Chondrocyte (in vitro differentiated cells): ENCODE results near the gene PARK7. TPM values are rescaled to one million over a fixed set of nuclear protein-coding genes. Genes with fewer than 3 reads are reported as not detected.
A peak's percentile ranks its signal among the peaks of the same experiment; 100 is the strongest.
"Not testable (repeated sequence)": the region's sequence is repeated elsewhere in the genome, so short reads cannot be mapped to it uniquely, and the experiment has no call there.

ENCODE experiments used
- DNase-seq: peaks from one replicate; pipeline ENCODE4 v3.0.0; 2021; ENCODE audit warnings: mixed read lengths, low spot score
- H3K27ac Mint-ChIP-seq: one replicate; pipeline ENCODE4 v1.8.0; 2021; ENCODE audit warnings: mild to moderate bottlenecking, moderate library complexity, mixed read lengths; ENCODE audit not compliant: unreplicated experiment
- H3K27me3 Mint-ChIP-seq: 2 replicates; pipeline ENCODE4 v1.8.0; 2021; ENCODE audit warnings: low read depth, mixed read lengths
- H3K36me3 Mint-ChIP-seq: 2 replicates; pipeline ENCODE4 v1.8.0; 2021; ENCODE audit warnings: low read depth, mixed read lengths
- H3K4me1 Mint-ChIP-seq: 2 replicates; pipeline ENCODE4 v1.8.0; 2021; ENCODE audit warnings: low read depth, mild to moderate bottlenecking, mixed read lengths
- H3K4me3 Mint-ChIP-seq: one replicate; pipeline ENCODE4 v1.8.0; 2021; ENCODE audit warnings: mild to moderate bottlenecking, moderate library complexity, mixed read lengths; ENCODE audit not compliant: unreplicated experiment
- H3K9me3 Mint-ChIP-seq: 2 replicates; pipeline ENCODE4 v1.8.0; 2021; ENCODE audit warnings: low read depth, mixed read lengths
- long read RNA-seq: library from polyadenylated mRNA; stranded (forward); transcript quantifications from one replicate; pipeline ENCODE4 v2.0.0, GENCODE V29; 2021
- total RNA-seq: library from RNA; stranded (reverse); gene quantifications from 3 replicates; pipeline ENCODE4 v1.2.1, GENCODE V29; 2021
- TF ChIP-seq, protein P1 (sequence below): fragments of 200-600 bp; sonication (generic); IDR thresholded peaks from 2 replicates; pipeline ENCODE4 v1.5.0; 2021; ENCODE audit warnings: antibody characterized with exemption, mild to moderate bottlenecking, moderate library complexity

The PARK7 gene
- total RNA-seq = 250 to 288 TPM (median 254 TPM) in 3 replicates
- long read RNA-seq, transcript PARK7-209 (7 exons, 1,088 nt) = major isoform, 145 of 244 reads
- long read RNA-seq, transcript PARK7-201 (7 exons, 949 nt) = minor isoform, 80 of 244 reads
- long read RNA-seq, partial matches to known transcripts = 12 of 244 reads
- long read RNA-seq, other reads (novel, unspliced or antisense) = 5 of 244 reads

DNA sequence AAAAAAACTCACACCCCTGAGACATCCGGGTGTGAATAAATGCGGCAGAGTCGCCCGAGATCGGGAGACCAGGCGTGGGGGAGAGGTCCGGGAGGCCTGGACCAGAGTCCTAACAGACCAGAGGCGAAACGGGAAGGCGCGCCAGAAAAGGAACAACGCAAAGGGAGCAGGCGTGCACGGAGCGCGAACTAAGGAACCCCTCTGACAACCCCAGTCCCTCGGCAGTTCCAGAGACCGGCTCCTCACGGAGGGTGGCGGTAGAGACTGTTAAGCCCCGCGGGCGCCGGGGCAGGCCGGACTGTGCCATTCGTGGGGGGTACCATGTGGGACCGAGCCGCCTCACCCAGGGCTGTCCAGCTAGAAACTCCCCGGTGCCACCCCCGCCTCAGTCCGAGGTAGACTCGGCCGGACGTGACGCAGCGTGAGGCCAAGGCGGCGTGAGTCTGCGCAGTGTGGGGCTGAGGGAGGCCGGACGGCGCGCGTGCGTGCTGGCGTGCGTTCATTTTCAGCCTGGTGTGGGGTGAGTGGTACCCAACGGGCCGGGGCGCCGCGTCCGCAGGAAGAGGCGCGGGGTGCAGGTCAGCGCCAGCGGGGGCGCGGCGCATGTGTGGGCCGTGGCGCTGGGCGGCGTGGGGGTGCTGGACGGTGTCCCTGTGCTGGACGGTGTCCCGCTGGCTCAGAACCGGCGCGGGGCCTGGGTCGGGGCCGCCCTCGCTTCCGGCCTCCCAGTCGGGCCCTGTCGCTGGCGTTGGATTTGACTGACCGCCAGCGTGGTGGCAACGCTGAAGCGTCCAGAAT lies at the start of gene PARK7:
TSS of gene PARK7 (plus strand) at position 496 of the 798 bp plus-strand sequence. CDS start 1,075 bp downstream, outside the sequence.
- Mint-ChIP-seq H3K4me3 (peak within 1 kb of the TSS; percentile 95), H3K9me3 (no peaks in the 10 kb centered on the region), H3K4me1 (peaks cover 50% of the 10 kb centered on the region)

DNA sequence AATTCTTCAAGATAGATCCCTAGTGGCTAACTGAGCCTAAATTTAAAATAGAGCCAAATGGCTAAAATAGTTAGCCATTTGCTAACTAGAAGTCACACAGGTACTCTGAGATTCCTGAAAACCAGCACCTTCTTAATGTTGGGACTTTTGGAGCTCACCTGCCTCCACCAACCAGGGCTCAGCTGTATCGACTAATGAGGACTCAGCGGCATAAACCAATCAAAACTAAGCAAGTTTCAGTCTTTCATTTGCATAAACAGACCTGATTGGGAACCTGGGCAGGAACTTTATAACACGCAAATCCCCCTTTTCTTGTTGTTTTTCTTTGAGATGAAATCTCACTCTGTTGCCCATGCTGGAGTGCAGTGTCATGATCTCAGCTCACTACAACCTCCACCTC lies 49.4 kb upstream of the PARK7 start:
- TF ChIP-seq, protein P1, sequence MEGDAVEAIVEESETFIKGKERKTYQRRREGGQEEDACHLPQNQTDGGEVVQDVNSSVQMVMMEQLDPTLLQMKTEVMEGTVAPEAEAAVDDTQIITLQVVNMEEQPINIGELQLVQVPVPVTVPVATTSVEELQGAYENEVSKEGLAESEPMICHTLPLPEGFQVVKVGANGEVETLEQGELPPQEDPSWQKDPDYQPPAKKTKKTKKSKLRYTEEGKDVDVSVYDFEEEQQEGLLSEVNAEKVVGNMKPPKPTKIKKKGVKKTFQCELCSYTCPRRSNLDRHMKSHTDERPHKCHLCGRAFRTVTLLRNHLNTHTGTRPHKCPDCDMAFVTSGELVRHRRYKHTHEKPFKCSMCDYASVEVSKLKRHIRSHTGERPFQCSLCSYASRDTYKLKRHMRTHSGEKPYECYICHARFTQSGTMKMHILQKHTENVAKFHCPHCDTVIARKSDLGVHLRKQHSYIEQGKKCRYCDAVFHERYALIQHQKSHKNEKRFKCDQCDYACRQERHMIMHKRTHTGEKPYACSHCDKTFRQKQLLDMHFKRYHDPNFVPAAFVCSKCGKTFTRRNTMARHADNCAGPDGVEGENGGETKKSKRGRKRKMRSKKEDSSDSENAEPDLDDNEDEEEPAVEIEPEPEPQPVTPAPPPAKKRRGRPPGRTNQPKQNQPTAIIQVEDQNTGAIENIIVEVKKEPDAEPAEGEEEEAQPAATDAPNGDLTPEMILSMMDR = no peak
- no peak overlapping the region for H3K27ac Mint-ChIP-seq
- H3K4me1 Mint-ChIP-seq = no peaks in the 10 kb centered on the region
- H3K27me3 Mint-ChIP-seq = peaks cover 16% of the 10 kb centered on the region
- H3K36me3 Mint-ChIP-seq = no peaks in the 10 kb centered on the region
- H3K4me3 Mint-ChIP-seq = no peak overlapping the region
- no peak for DNase-seq
- H3K9me3 Mint-ChIP-seq = no peaks in the 10 kb centered on the region

More for the DNA sequence above, at the start of gene PARK7:
- Mint-ChIP-seq H3K36me3 (peaks cover 14% of the 10 kb centered on the region), H3K27me3 (no peaks in the 10 kb centered on the region), H3K27ac (peak within 1 kb of the TSS; percentile 98)
- peak; percentile 100 for DNase-seq
- TF ChIP-seq, protein P1 = peak; percentile 75

DNA sequence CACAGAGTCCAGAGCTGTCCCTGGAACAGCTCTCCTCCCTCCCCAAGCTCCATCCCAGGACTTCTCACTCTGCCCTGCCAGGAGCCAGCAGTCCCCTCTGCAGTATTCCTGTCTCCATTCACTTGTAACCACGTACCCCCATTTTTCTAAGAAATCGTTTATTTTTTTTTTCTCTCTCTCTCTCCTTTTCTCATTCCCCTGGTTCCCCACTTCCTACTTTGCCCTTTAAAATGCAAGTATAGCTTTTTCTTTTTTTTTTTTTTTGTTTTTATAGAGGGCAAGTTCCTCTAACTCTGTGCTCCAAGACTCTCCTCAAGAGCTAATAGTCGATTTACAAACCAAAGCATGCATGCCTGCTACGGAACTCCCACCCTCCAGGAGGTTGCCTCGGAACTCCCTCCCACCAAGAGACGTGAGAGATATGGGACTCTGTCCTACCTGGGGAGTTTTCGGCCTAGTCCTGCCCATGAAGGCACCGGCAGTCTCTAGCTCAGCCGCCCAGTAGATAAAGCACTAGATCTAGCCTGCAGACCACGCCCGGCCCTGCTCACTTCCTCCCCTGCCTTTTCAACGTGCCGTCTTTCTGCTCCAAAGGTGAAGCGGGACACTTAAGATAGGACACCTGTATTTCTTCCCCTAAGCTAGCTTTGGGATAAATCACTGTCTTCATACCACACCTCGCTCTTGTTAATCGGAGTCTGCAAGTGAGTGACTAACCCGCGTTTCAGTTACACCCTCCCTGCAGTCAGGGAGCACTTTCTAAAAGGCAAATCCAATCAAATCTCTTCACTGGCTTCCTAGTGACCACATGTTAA lies 48.6 kb upstream of the PARK7 start:
- Mint-ChIP-seq H3K4me1 (no peaks in the 10 kb centered on the region), H3K27me3 (peaks cover 19% of the 10 kb centered on the region), H3K27ac (peak overlapping the region; percentile 36), H3K4me3 (no peak overlapping the region), H3K36me3 (no peaks in the 10 kb centered on the region), H3K9me3 (no peaks in the 10 kb centered on the region)
- DNase-seq = no peak
- TF ChIP-seq, protein P1 = no peak

DNA sequence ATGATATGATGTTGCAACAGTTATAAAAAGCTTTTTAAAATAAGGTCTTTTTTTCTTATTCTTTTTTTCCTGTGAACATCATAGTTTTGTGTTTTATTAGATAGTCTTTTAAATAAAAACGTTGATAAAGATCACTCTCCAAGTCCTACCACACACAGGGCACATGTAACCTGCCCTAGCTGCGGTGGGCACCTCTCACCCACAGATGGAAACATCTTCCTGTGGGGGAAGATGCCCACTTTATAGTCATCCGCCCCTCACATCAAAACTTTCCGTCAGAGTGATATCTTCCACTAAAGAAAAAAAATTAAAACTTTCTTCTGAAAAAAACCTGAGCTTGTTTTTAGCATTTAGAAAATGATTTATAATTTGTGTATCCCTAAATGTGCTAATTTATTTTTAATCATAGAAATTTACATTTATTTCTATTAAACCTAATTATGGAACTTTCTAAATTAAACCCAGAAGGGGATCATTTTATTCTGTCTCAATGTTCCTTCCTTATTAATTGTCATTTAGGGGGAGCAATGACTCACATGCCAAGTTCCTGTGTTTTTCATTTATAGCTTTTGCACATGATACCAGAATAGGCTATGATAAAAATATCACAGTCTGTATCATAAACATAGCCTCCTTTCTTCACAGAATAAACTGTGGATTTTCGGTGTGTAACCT lies 45.5 kb upstream of the PARK7 start:
- no peak for DNase-seq
- Mint-ChIP-seq H3K36me3 (no peaks in the 10 kb centered on the region), H3K27me3 (peaks cover 19% of the 10 kb centered on the region), H3K9me3 (no peaks in the 10 kb centered on the region), H3K27ac (no peak overlapping the region), H3K4me3 (no peak overlapping the region), H3K4me1 (peaks cover 8% of the 10 kb centered on the region)
- TF ChIP-seq, protein P1 = no peak

DNA sequence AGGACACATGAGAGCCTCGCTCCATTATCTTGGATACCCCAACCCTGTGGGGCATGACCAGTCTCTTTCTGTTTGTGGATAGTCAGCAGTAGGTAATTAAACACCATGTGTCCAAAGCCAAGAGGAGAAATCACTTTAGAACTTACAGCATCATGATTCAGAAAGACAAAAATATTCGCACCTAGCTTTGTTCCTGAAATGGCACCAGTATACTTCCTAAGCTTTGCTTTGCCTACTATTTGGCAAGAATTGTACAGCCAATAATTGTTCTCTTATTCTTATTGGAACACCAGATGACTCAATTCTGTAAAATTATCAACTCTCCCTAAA lies 45.0 kb upstream of the PARK7 start:
- no peak overlapping the region for H3K27ac Mint-ChIP-seq

DNA sequence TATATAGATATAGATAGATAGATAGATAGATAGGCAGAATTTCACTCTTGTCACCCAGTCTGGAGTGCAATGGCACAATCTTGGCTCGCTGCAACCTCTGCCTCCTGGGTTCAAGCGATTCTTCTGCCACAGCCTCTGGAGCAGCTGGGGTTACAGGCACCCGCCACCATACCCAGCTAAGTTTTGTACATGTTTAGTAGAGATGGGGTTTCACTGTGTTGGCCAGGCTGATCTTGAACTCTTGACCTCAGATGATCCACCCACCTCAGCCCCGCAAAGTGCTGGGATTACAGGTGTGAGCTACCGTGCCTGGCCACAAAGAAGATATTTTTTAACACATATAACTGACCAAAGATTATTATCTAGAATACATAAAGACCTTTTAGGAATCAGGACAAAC lies 43.5 kb upstream of the PARK7 start:
- H3K4me3 Mint-ChIP-seq, H3K36me3 Mint-ChIP-seq, H3K9me3 Mint-ChIP-seq, H3K27ac Mint-ChIP-seq, DNase-seq: not testable (repeated sequence)
- peaks cover 13% of the 10 kb centered on the region for H3K4me1 Mint-ChIP-seq
- H3K27me3 Mint-ChIP-seq = peaks cover 14% of the 10 kb centered on the region

More for the DNA sequence above, 45.0 kb upstream of the PARK7 start:
- TF ChIP-seq, protein P1 = no peak
- Mint-ChIP-seq H3K4me1 (peaks cover 8% of the 10 kb centered on the region), H3K4me3 (no peak overlapping the region), H3K27me3 (peaks cover 19% of the 10 kb centered on the region), H3K9me3 (no peaks in the 10 kb centered on the region), H3K36me3 (no peaks in the 10 kb centered on the region)
- DNase-seq = no peak
